Astrocyte (in vitro differentiated cells and primary cell): ENCODE data around the gene KNL1. TPM values are rescaled to one million over a fixed set of nuclear protein-coding genes. Genes with fewer than 3 reads are reported as not detected.

ENCODE experiments used
- DNase-seq: peaks from one replicate; pipeline ENCODE4 v3.0.0-alpha.2; 2010; ENCODE audit warnings: low read depth
- FAIRE-seq: peaks from 2 replicates; lab custom pipeline; 2011; peaks lifted over from hg19 to GRCh38; lab: Jason Lieb, UNC
- H2AFZ ChIP-seq: 2 replicates; pipeline ENCODE4 v1.6.0; 2012; ENCODE audit warnings: low read depth, low read length, inconsistent platforms
- H3K27ac ChIP-seq: 2 replicates; pipeline ENCODE4 v1.5.1; 2011; ENCODE audit warnings: low read depth, low read length, inconsistent platforms
- H3K27me3 ChIP-seq: 2 replicates; pipeline ENCODE4 v1.6.0; 2011; ENCODE audit warnings: low read length, inconsistent platforms; ENCODE audit not compliant: insufficient read depth
- H3K36me3 ChIP-seq: 2 replicates; pipeline ENCODE4 v1.5.1; 2011; ENCODE audit warnings: low read length, inconsistent platforms; ENCODE audit not compliant: insufficient read depth
- H3K4me1 ChIP-seq: 2 replicates; pipeline ENCODE4 v1.5.1; 2011; ENCODE audit warnings: low read length, inconsistent platforms; ENCODE audit not compliant: insufficient read depth
- H3K4me2 ChIP-seq: 2 replicates; pipeline ENCODE4 v1.6.0; 2012; ENCODE audit warnings: low read length, inconsistent platforms
- H3K4me3 ChIP-seq: 2 replicates; pipeline ENCODE4 v1.5.1; 2011; ENCODE audit warnings: low read depth, mild to moderate bottlenecking, low read length, inconsistent platforms; ENCODE audit not compliant: insufficient read depth
- H3K79me2 ChIP-seq: 2 replicates; pipeline ENCODE4 v1.6.0; 2012; ENCODE audit warnings: mild to moderate bottlenecking, low read length, inconsistent platforms; ENCODE audit not compliant: insufficient read depth
- H3K9ac ChIP-seq: 2 replicates; pipeline ENCODE4 v1.6.0; 2012; ENCODE audit warnings: mild to moderate bottlenecking, low read length, inconsistent platforms
- H3K9me3 ChIP-seq: 2 replicates; pipeline ENCODE4 v1.5.1; 2012; ENCODE audit warnings: low read depth, mild to moderate bottlenecking, low read length, inconsistent platforms; ENCODE audit not compliant: insufficient read depth
- H4K20me1 ChIP-seq: 2 replicates; pipeline ENCODE4 v1.6.0; 2012; ENCODE audit warnings: low read length, inconsistent platforms; ENCODE audit not compliant: insufficient read depth
- H3K27ac Mint-ChIP-seq: one replicate; pipeline ENCODE4 v1.8.0; 2021; ENCODE audit warnings: mild to moderate bottlenecking, mixed read lengths; ENCODE audit not compliant: unreplicated experiment
- H3K27me3 Mint-ChIP-seq: one replicate; pipeline ENCODE4 v1.8.0; 2021; ENCODE audit warnings: low read depth, mixed read lengths; ENCODE audit not compliant: unreplicated experiment
- H3K36me3 Mint-ChIP-seq: one replicate; pipeline ENCODE4 v1.8.0; 2021; ENCODE audit warnings: low read depth, mixed read lengths; ENCODE audit not compliant: unreplicated experiment
- H3K4me1 Mint-ChIP-seq: one replicate; pipeline ENCODE4 v1.8.0; 2021; ENCODE audit warnings: low read depth, mixed read lengths; ENCODE audit not compliant: unreplicated experiment
- H3K4me3 Mint-ChIP-seq: one replicate; pipeline ENCODE4 v1.8.0; 2021; ENCODE audit warnings: mild to moderate bottlenecking, moderate library complexity, mixed read lengths; ENCODE audit not compliant: unreplicated experiment
- H3K9me3 Mint-ChIP-seq: one replicate; pipeline ENCODE4 v1.8.0; 2021; ENCODE audit warnings: mild to moderate bottlenecking, mixed read lengths; ENCODE audit not compliant: unreplicated experiment
- EZH2 ChIP-seq: IDR thresholded peaks from 2 replicates; pipeline ENCODE4 v1.6.1; 2012; ENCODE audit warnings: mild to moderate bottlenecking, low read length, inconsistent platforms; ENCODE audit not compliant: insufficient read depth
- total RNA-seq: library from RNA; stranded (reverse); gene quantifications from 2 replicates; pipeline ENCODE4 v1.2.1, GENCODE V29; 2021
- TF ChIP-seq, protein P1 (sequence below): IDR thresholded peaks from 2 replicates; pipeline ENCODE4 v1.5.1; 2011; ENCODE audit warnings: low read depth, mild to moderate bottlenecking, inconsistent platforms, low read length, moderate library complexity; ENCODE audit not compliant: insufficient read depth

Gene KNL1
- total RNA-seq, 1 donor from 2014 or later, result 3.3 TPM

DNA sequence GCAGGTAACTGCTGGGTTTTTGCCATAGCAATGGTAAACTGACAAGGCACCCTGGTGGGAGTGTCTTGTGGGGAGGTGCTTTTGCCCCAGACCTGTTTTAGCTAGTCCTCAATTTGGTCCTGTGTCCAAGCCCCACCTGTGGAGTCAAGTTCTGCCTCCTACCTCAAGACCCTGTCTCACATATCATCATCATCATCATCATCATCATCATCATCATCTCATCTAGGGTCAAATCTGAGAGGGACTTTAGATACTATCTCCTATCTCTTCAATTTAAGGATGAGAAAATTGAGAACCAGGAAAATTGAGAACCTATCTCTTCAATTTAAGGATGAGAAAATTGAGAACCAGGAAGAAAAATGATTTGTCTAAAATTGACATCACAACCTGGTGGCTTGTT lies 9.9 kb downstream of the KNL1 start:
- DNase-seq, result no peak
- Mint-ChIP-seq H3K27ac (no peak overlapping the region), H3K27me3 (no peaks in the 10 kb centered on the region), H3K9me3 (no peaks in the 10 kb centered on the region), H3K4me3 (no peak overlapping the region), H3K4me1 (no peaks in the 10 kb centered on the region), H3K36me3 (no peaks in the 10 kb centered on the region)
- Histone ChIP-seq H3K4me2 (no peak overlapping the region), H3K4me1 (no peaks in the 10 kb centered on the region), H3K79me2 (peaks cover 39% of the 10 kb centered on the region), H3K9ac (no peak overlapping the region), H3K36me3 (peaks cover 14% of the 10 kb centered on the region), H2AFZ (no peak overlapping the region), H3K27me3 (no peaks in the 10 kb centered on the region), H3K27ac (no peak overlapping the region), H3K4me3 (no peak overlapping the region), H4K20me1 (no peaks in the 10 kb centered on the region), H3K9me3 (no peaks in the 10 kb centered on the region)
- no peak for FAIRE-seq
- TF ChIP-seq EZH2, result no peak
- TF ChIP-seq, protein P1, sequence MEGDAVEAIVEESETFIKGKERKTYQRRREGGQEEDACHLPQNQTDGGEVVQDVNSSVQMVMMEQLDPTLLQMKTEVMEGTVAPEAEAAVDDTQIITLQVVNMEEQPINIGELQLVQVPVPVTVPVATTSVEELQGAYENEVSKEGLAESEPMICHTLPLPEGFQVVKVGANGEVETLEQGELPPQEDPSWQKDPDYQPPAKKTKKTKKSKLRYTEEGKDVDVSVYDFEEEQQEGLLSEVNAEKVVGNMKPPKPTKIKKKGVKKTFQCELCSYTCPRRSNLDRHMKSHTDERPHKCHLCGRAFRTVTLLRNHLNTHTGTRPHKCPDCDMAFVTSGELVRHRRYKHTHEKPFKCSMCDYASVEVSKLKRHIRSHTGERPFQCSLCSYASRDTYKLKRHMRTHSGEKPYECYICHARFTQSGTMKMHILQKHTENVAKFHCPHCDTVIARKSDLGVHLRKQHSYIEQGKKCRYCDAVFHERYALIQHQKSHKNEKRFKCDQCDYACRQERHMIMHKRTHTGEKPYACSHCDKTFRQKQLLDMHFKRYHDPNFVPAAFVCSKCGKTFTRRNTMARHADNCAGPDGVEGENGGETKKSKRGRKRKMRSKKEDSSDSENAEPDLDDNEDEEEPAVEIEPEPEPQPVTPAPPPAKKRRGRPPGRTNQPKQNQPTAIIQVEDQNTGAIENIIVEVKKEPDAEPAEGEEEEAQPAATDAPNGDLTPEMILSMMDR, result no peak

DNA sequence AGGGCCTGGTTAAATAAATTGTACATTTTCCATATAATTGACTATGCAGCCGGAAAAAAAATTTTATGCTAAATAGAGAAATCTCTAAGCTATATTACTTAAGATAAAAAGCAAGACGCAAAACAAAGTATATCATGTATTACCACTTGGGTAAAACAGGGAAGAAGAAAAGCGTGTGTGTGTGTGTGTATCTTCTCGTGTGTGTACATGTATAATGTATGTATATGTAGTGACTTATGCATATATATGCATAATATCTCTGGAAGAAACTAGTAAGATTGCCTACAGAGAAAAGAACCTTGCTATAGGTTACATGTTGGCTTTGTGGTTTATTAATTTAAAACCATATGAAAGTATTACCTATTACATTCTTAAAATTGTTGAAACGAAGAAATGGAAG lies 19.0 kb downstream of the KNL1 start:
- H3K4me1 ChIP-seq, result no peaks in the 10 kb centered on the region
- H3K79me2 ChIP-seq, result no peaks in the 10 kb centered on the region
- no peaks in the 10 kb centered on the region for H3K4me1 Mint-ChIP-seq
- no peak for TF ChIP-seq EZH2
- no peak overlapping the region for H3K4me2 ChIP-seq
- no peaks in the 10 kb centered on the region for H3K9me3 ChIP-seq
- H3K4me3 ChIP-seq, result no peak overlapping the region
- H3K27ac ChIP-seq, result no peak overlapping the region
- no peaks in the 10 kb centered on the region for H3K36me3 ChIP-seq
- no peaks in the 10 kb centered on the region for H3K36me3 Mint-ChIP-seq
- FAIRE-seq (no peak), DNase-seq (no peak)
- H3K9me3 Mint-ChIP-seq, result no peaks in the 10 kb centered on the region
- no peak overlapping the region for H3K27ac Mint-ChIP-seq
- H2AFZ ChIP-seq, result no peak overlapping the region
- no peaks in the 10 kb centered on the region for H4K20me1 ChIP-seq
- no peaks in the 10 kb centered on the region for H3K27me3 ChIP-seq
- no peak overlapping the region for H3K9ac ChIP-seq
- H3K27me3 Mint-ChIP-seq, result no peaks in the 10 kb centered on the region
- H3K4me3 Mint-ChIP-seq, result no peak overlapping the region

DNA sequence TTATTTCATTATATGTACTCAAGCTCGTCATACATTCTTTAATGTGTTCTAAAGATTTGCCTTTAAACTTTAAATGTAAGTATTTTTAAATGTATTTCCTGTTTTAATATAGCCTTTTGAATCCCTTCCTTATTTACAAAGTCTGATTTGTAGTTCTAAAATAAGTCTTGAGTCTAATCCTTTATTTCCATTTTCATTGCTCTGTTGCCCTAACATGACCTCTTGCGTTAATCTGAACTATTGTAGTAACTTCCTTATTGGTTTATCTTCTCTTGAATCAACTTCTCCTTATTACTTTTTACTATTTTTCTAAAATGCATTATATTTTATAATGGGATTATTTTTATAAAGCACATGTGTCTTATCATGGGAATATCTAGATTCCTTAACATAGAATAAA lies 24.0 kb downstream of the KNL1 start:
- Mint-ChIP-seq H3K27ac (no peak overlapping the region), H3K4me3 (no peak overlapping the region), H3K9me3 (no peaks in the 10 kb centered on the region), H3K36me3 (no peaks in the 10 kb centered on the region), H3K4me1 (no peaks in the 10 kb centered on the region), H3K27me3 (no peaks in the 10 kb centered on the region)
- Histone ChIP-seq H3K9me3 (no peaks in the 10 kb centered on the region), H3K4me1 (no peaks in the 10 kb centered on the region), H3K27me3 (no peaks in the 10 kb centered on the region), H3K9ac (no peak overlapping the region), H2AFZ (no peak overlapping the region), H4K20me1 (no peaks in the 10 kb centered on the region), H3K27ac (no peak overlapping the region), H3K79me2 (no peaks in the 10 kb centered on the region), H3K36me3 (peaks cover 9% of the 10 kb centered on the region), H3K4me2 (no peak overlapping the region), H3K4me3 (no peak overlapping the region)
- FAIRE-seq (no peak), DNase-seq (no peak)
- no peak for TF ChIP-seq EZH2
- TF ChIP-seq, protein P1, result no peak
